GM19467 (cell line): ENCODE measurements around the gene KAT8.
"Not testable (repeated sequence)": the region's sequence is repeated elsewhere in the genome, so short reads cannot be mapped to it uniquely, and the experiment has no call there.

Experiments
- ATAC-seq: cut with Tn5 transposase; IDR thresholded peaks from one replicate; pipeline ENCODE4 v1.9.1; 2021; ENCODE audit warnings: mild to moderate bottlenecking, moderate library complexity; ENCODE audit not compliant: unreplicated experiment

Gene KAT8

DNA sequence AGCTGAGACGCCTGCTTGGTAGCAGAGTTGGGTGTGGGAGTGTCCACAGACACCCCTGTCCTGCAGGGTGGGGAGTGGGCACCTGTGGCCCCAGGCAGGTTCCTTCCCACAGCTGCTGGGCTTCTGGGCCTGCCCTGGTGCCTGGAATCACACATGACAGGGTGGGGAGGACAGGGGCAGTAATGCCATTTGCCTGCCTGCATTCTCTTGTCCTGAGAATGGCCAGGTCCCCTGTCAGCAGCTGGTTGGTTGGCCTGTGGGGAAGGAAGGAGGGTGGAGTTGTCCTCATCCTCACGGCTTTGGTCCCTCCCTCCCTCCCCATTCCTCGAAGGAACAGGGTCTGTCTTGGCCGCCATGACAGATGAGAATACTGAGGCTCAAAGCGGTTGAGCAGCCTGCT lies 33.9 kb upstream of the KAT8 start:
- ATAC-seq: no peak

DNA sequence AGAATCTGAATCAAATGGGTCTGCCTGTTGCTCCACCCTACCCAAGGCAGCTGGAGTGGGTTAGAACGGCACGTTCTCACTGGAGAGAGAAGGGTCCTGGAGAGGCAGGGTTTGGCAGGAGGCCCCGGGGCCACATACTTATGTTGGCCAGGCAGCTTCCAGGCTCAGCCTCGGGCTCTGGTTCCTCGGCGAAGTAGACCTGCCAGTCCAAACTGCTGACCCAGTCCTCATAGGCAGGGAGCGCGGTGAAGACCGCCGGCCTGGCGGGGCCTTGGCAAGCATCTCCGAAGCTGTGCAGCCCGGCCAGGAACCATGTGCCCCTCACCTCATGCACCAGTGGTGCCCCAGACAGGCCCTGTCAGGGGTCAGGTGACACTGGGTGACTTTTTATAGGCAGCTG lies 33.5 kb upstream of the KAT8 start:
- no peak for ATAC-seq

DNA sequence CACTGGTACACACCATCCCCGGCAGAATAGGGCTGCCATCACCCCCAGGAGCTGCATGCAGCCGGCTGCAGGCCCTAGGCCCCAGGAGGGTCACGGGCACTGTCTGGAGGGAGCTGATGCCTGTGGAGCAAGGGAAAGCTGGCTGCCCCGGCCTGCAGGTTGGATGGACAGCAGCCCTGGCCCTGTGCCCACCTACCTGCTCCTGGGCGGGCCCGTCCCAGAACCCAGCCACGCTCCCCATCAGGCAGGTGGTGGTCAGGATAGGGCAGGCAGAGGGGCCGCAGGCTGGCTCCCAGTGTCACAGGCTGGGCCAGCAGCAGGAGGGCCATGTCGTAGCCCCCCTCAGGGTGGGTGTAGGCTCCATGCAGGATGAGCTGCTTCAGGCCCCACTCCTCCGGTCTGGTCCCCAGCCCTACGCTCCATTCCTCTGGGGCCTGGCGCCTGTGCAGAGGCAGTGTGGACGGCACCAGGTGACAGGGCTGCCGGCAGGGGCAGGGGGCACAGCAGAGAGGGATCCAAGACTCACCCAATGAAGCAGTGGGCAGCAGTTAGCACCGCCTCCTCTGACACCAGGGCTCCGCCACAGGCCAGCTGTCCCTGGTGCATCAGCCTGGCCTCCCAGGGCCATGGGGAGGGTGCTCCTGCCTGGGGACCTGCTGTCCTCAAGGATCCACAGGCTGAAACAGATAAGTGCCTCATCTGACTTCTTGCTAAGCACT lies 32.7 kb upstream of the KAT8 start:
- no peak for ATAC-seq

DNA sequence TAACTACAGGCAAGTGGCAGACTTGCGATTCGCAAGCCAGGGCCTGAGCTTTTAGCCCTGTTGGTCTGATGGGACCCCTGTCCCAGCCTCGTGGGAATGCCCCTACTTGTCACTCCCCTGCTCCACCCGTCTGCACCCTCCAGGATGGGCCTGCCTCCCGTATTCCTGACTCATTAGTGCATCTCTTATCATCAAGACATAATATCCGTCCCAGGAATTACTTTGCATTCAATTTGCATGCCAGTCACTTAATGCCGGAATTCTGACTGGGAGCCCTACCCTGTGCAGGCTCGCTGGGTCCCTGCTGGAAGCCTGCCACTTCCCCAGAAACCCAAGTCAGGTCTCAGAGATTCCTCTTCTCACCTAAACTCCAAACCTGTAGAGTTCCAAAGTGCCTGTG lies 32.1 kb upstream of the KAT8 start:
- ATAC-seq: no peak

DNA sequence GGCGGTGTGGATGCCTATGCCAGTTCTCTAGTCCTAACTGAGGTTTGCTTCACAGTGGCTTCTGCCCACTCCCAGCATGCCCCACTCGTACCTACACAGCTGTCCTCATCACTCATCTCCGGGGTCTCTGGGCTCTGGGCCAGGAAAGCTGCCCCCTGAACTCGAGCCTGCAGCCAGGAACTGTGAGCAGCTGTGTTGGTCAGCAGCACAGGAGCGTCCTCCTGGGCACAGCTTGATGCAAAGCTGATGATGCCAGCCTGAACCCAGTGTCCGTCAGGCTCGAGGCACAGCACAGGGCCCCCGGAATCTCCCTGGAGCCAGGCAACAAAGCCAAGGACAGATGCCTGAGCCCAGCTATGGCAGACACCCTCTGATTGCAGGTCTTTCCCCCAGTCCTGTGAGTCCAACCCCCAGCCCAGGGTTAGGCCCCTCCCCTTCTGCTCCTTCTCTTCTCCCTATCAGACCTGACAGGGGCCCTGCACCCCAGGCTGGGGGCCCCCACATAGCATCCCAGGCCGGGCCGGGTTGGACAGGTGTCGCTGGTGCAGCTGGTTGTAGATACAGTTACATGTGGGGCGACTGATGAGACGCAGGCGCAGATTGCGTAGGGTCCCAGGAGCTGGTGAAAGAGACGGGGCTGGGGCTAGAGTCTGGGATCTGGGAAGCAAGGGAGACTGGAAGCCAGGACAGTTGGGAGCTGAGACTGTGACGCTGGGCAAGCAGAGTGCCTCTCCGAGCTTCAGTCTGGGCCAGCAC lies 31.4 kb upstream of the KAT8 start:
- ATAC-seq: no peak

DNA sequence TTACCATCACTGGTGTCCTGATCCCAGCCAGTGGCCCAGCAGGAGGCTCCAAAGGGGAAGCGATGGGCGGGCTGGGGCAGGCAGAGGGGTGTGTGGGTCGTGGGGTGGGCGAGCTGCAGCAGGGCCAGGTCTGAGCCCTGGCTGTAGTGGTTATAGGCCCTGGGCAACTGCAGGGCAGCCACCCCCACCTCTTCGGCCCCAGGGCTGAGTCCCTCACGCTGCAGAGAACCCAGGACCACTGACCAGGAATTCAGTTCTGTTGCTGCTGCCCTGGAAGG lies 30.9 kb upstream of the KAT8 start:
- ATAC-seq: no peak

DNA sequence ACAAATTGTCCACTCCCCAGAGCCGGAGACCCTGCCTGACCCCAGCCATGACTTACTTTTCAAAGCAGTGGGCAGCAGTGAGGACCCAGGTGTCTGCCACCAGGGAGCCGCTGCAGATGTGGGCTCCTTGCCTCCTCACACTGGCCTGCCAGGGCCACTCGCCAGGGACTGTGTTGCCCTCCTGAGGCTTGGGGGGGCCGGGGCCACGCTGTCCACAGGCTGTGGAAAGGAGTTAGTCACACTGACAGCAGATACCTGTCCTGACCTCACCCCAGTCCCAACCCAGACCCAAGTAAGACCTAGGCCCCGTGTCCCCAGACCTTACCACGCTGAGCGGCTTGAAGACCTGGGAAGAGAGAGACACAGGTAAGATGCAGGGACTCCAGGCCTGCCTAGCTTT lies 30.0 kb upstream of the KAT8 start:
- ATAC-seq: no peak

DNA sequence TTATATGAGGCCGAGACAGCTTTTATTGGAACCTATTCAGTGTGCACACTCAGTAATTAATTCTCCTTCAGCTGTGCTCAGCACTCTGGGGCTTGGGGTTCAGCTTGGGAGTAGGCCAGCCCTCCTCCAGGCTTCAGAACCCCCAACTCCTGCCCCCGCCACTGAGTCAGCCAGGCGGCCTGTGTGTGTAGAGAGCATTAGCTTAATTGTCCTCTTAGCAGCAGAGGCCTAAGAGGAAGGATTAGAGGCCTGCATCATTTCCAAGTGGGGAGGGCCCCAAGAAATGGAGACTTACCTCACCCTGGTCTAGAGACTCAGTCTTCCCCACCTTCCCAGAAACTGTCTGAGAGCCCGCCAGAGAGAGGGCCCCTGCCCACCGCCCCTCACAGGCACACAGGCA lies 29.5 kb upstream of the KAT8 start:
- no peak for ATAC-seq

DNA sequence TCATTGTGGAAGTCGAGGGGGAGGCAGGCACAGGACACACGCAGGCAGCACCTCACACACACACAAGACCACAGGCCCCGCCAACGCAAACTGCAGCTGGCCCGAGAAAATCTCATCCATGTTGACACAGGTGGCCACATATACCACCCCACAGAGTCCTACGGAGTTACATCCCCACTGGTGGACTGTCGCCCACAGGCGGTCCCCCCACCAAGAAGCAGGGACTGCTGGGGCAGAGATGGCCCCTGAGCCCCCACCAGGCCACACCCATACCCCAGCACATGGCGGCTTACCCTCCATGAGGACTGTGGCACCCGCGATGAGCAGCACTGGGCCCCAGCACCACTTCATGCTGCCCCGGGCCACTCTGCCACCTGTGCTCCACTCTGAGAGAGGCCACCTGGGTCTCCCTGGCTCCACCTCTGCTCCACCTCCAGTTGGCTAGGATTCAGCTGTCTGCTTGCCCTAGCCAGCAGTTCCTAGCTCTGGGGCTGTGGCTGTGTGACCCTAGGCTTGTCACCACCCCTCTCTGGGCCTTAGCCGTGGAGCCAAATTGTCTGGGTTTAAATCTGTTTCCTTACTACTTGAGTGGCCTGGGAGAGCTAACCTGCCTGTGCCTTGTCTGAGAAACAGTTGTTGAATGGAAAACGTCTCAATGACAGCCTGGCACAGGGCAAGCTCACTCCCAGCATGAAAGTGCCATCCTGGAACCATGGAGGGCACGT lies 28.8 kb upstream of the KAT8 start, which contains the start of gene PRSS53:
Gene PRSS53, minus strand, starts transcription at position 485 of the 725 bp plus-strand sequence. Its CDS starts 134 bp downstream, at position 351.
- no peak for ATAC-seq

DNA sequence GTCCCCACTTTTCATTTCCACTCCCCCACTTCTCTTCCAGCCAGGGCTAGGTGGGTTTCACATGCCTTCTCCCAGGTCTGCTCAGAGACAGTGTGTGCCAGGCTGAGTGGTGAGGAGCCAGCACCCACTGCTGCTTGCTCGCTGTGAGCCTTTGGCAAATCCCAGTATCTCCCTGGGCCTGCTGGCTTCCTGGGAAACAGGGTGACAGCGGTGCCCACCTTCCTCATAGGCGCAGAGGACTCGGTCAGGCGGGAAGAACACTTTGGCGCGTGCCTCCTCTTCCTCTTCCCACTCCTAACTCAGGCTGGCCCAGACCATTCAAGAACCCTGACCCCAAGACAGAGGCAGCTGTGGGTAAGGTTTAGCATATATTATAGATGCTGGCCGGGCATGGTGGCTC lies 28.3 kb upstream of the KAT8 start:
- no peak for ATAC-seq

DNA sequence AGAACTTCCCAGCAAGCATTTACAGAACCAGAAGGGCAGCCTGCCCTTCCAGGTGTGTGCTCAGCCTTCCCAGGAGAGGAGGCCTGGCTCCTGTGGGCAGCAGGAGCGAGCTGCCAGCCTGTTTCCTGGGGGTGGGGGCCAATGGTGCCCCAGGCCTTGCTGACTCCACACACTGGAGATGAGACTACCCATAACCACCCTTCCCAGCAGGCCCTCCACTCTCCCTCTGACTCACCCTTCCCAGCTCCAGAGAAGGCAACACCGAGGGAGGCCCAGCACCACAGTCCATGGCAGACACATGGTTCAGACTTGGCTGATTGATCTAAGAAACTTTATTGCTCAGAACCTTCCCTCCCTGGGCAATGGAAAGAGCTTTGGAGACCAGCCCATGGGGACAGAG lies 26.9 kb upstream of the KAT8 start:
- no peak for ATAC-seq

DNA sequence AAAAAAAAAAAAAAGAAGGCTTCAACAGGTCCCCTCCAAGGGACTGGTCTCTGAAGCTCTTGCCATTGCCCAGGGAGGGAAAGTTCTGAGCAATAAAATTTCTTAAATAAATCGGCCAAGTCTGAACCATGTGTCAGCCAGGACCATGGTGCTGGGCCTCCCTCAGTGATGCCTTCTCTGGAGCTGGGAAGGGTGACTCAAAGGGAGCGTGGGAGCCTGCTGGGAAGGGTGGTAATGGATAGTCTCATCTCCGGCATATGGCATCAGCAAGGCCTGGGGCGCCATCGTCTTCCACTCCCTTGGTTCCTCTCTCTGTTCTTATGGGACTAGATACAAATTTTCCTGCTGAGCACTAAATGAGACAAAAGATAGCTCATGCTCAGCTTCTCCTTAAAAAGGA lies 25.1 kb upstream of the KAT8 start:
- no peak for ATAC-seq

DNA sequence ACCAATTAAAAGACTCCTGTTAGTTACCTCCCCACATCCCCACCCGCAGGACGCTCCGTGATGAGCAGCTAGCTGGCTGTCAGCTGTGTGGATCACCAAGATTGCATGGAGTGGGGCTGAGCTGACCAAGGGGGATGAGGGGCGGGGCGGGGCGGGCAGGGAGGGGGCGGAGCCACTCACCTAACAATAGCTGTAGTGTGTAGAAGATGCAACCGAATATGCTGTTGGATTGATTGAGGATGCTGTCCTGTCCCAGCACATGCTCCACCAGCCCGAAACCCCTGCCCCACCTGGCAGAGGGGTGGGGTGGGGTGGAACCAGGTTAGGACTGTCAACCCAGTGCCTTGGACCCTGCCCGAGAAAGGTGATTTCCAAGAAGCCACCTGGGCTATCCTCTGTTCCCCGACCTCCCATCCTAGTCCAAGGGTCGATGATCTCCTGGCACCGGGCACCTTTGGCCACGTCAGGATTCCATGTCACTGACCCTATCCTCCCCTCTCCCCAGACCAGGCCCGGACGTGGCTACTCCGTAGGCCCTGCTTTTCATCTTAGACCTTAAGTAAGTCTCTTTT lies 24.2 kb upstream of the KAT8 start:
- no peak for ATAC-seq

DNA sequence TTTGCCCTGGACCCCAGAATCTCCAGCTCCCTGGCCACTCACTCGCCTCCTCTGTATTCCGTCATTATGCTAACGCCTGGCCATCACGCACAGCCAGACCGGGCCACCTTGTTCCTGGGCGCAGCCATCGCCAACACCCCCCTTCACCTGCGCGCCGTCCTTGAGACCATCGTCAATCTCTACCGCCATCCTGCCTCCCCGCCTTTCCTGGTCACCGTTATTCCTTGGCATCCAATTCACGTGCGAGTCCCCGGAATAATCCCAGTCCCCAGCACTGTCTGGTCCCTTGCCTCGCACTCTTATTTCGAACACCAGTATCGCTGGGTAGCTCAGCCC lies 23.4 kb upstream of the KAT8 start:
- peak; percentile 9 for ATAC-seq

DNA sequence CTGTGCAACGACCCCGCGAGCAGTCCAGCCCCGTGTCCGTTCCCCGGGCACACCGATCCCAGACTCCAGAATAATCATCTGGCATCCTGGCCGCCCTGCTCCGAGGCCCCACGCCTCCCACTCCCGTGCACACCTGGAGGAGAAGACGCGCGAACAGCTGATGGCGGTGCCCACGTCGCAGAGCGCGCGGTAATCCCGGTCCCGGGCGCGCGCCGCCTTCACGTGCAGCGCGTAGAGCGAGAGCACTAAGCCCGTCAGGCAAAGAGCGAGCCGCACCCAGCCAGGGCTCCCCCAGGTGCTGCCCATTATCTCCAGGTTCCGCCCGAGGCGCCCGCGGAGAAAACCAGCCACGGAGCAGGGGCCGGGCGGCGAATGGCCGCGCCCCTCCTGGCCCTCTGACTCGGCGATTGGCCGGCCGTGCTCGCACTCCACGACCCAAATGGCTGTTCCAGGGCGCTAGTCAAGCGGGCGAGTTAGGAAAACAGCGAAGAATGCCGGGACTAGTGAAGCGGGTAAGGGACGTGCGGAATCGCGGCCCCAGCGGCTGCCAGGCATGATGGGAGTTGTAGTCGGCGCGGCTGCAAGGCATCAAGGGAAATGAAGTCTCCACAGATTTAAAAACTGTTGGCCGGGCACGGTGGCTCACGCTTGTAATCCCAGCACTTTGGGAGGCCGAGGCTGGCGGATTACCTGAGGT lies 22.9 kb upstream of the KAT8 start, which contains the start of gene VKORC1:
Gene VKORC1, minus strand, starts transcription at position 374 of the 697 bp plus-strand sequence. Its CDS starts 68 bp downstream, at position 306.
- peak; percentile 78 for ATAC-seq

DNA sequence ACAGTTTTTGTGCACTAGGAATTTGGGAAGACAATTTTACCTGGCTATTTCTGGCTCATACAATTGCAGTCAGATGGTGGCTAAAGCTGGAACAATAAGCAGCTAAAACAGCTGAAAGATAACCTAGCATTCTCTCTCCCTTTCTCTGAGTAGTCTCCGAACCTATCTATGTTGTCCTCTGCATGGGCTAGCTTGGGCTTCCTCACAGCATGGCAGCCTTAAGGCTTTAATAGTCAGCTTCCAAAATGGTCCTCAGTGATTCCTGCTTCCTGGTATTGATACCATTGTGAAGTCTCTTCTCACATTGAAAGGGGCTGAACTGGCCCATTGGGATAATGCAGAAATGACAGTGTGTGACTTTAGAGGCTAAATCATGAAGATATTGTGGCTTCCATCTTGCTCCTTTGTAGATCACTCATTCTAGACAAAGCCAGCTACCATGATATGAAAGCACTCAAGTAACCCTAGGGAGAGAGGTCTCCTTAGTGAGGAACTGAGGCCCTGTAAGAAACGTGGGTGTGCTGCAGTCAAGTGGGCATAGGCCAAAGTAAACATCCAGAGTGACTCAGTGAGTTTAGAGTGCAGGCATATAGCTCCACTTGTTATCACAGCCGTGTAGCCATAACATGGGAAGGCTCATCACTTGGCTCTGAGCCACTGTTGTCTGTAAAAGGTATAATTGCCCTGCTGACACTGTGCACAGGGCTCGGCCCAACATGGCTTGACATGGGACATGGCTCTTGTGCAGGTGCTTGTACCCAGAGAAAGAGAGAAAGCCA lies 17.4 kb upstream of the KAT8 start:
- ATAC-seq: no peak

DNA sequence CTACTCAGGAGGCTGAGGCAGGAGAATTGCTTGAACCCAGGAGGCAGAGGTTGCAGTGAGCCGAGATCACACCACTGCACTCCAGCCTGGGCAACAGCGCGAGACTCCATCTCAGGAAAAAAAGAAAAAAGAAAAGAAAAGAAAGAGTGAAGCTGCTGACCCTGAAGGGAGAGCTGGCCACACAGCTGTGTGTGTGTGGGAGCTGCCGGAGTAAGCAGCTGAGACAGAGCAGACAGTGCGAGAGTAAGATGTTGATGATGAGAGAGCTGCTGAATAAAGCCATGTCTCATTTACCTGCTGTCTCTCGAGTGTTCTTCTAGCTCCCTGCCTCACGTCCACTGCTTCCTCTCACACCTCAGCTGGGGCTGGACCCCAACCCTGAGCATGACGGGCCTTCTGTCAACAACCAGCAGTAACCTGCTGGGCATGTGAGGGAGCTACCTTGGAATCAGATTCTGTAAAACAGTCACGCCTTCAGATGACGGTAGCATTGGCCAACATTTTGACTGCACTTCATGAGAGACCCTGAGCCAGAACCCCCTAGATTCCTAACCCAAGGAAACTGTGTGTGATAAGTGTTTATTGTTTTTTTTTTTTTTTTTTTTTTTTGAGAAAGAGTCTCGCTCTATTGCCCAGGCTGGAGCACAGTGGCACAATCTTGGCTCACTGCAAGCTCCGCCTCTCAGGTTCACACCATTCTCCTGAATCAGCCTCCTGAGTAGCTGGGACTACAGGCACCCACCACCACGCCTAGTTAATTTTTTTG lies 16.4 kb upstream of the KAT8 start:
- ATAC-seq: not testable (repeated sequence)

DNA sequence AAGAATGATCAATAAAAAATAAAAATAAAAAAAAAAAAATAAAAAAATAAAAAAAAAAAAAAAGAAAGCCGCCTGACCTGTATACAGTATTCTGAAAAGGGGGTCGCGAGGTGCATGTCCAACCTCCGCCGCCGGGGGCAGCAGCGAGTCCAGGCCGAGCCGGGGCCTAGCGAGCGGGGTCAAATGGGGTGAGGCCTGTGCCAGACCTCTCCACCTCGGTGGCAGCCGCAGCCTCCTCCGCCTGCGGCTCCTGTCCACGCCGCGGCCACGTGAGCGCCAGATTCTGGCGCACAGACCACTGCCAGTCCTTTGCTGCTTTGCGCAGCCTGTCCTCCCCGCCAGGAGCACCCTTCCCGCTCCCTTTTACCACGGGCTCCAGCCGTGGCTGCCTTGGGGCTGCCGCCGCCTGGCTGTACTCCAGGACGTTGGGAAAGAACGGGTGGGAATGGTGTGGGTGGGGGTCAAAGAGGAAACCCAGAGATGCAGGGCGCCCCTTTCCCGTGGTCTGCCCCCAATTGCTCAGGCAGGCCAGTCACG lies 11.7 kb upstream of the KAT8 start:
- peak; percentile 52 for ATAC-seq
